NCI-H2029 (cell line): Measurements from ENCODE around the gene ILK.

Experiments used
- DNase-seq: peaks from one replicate; lab custom pipeline; 2025; lab: John Stamatoyannopoulos, UW

ILK gene

DNA sequence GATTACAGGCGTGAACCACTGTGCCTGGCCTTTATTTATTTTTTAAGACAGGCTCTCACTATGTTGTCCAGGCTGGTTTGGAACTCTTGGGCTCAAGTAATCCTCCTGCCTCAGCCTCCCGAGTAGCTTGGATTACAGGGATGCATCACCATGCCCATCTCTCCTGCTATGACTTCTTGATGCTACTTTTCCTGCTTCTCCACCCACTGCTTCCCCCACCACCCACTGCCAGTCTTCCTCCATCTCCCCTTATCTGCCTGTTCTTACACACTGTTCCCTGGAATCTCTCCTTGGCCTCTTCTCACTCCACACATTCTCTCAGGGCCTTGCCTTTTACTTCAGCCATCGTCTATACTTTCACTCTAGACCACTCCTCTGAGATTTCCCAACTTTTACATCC, 32.9 kb downstream of the ILK start:
- no peak for DNase-seq

DNA sequence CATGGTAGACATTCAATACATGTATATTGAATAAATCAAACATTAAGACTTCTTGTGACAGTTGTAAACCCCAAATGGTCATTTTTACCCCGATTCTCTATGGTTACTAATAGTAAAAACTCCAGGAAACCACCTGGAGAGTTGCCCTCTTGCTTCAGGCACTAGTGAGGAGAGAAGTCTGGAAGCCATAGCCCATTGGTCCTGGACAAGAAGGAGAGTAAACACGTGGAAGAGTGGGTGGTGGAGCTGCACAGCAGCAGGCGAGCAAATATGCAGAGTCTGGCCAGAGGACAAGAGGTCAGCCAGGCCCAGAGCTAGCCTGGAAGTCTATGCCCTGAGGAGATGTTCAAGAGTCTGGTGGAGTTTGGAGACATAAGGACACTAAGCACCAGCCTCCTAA, 34.3 kb downstream of the ILK start:
- DNase-seq, result no peak

DNA sequence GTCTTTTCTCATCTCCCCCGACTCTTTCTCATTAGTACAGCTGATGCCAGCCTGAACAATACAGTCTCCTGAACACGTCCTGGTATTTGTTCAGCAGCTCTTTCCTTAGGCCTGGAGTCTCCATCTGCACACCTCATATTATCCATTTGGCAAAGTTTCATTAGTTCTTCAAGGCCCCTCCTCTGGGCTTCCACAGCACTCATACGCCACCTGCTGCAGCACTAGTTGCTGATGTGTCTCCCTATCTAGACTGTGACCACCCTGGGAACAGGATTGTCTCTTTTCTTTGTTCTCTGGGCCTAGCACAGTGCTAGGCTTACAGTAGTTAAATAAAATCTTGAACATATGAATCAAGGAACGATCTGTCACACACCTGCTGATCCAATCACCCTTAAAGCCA, 34.9 kb downstream of the ILK start:
- peak; percentile 11 for DNase-seq

DNA sequence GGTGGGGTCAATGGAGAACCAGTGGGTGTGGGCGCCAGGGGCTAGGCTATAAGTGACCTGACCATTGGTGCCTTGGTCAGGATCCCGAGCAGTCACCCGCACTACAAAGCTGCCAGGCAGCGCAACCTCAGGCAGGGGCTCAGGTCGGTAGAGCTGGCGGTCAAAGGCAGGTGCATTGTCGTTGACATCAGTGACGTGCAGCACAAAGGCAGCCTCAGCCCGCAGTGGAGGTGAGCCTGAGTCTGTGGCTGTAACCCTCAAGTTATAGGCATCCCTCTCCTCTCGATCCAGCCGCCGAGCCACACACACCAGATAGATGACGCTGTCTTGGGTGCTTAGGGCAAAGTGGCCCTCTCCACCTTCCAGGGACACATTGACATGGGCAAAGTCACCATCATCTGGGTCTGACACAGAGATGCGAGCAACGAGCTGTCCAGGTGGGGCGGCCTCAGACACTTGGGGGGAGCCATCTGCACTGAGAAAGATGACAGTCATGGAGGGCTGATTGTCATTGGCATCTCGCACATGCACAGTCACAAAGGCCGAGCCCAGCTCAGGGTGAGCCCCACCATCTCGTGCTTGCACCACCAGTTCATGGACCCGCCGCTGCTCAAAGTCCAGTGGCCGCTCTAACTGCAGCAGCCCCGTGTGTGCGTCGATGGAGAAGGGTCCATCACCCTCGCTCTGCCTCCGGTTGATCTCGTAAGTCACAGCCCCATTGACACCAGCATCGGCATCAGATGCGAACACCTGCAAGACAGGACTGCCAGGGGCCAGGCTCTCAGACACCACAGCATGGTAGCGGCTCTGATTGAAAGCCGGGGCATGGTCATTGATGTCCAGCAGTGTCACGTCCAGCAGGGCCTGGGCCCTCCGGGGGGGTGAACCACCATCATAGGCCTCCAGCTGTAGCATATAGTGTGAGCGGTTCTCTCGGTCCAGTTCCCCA, 36.7 kb downstream of the ILK start:
- no peak for DNase-seq

DNA sequence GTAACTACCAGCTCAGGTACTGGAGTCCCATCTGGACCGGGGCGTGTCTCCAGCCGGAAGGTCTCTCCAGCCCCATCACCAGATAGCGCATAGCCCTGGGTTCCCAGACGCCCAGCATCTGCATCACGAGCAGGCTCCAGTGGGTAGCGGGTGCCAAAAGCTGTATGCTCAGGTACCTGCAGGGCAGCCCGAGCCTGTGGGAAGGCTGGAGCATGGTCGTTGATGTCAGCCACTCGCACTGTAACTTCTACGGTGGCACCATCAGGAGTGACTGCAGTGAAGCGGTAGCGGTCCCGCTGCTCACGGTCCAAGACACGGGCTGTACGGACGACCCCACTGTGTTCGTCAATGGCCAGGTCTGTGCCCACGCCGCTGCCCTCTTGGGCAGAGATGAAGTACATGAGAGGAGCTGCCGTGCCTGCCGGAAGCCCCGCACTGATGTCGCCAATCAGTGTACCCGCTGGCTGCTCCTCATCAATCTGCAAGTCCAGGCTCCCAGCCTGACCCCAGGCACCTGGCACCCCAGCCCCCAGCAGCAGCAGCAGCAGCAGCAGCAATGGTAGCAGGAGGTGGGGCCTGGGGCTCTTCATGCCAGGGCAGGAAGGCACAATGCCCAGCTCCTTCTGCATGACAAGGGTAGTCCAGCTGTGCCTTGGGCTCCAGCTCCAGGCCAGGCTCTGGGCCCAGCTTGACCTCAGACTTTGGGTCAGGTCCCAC, 37.6 kb downstream of the ILK start:
- DNase-seq, result no peak

DNA sequence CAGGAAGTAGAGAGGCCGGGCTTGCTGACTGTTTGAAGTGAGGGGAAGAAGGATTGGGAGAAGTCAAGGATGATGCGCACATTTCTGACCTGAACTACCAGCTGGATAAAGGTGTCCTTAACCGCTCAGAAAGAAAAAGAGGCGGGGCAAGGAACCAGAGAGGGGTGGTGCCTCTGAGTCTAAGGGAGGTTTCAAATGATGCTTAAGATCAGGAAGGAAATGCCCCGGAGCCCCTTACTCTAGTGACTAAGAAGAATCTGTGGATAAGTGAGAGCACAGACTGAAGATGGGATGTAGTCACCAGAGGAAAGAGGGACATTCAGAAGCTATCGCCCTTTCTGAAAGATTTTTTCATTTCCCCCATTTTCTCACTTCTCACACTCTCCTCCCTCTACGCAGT, 39.4 kb downstream of the ILK start:
- no peak for DNase-seq

DNA sequence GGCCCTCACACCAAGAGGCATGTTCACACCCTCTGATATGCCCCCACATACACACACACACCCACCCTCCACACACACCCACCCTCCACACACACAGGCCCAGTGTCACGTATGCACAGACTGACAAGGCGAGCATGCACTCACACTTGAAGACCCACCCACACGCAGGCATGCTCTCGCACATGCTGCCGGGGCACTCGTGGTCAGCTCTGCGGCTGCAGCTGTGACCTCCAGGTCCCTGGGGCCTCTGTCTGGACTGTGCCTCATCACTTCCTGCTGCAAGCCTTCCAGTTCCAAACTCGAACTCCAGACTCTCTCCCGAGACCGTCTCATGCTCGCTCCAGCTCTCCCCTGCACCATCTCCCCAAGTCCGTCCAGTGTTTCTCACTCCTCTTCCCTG, 42.5 kb downstream of the ILK start:
- DNase-seq, result no peak

DNA sequence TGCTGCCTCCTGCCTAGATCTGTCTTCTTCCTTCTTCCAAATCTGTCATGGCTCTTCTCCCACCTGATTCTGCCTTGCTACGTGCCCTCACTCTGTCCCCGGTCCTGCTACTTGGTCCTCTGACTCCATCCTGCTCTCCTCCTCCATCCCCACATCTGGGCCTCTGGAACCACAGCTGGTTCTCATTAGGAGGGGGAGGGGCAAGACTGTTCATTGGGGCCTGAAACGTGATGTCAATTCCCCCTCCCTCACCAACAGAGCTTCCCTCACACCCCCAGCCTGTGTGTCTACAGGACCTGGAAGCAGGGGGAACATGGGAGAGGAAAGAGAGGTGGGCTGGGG, 43.0 kb downstream of the ILK start:
- no peak for DNase-seq

DNA sequence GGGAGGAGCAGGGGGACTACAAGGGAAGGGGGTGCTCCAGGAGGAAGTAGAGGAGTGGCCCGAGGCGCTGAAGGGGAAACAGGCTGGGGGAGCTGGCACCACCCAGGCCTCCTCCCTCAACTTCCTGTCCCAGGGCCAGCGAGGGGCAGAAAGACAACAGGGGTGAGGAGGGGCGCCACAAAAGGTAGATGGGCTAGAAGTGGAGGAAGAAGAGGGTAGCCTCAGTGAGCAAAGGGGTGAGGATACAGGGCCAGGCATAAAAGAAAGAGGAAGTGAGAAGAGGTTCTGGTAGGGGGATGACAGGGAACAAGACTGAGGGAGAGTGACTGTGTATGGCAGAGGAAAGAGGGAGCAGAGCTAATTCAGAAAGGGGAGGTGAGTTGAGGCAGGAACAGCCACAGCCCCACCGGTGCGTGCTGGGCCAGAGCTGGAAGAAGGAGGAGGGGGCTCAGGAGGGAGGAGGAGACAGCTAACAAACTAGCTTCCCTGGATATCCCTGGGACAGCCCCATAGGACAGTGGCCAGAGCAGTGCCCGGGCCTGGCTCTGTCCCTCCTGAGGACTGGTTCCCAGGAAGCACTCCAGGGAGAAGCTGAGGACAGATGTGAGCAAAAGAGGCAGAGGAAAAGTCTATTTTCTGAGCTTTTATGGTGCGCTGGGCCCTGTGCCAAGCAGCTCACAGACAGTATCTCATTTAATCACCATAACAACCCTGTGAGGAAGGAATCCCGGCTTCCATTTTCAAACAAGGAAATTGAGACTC, 43.5 kb downstream of the ILK start:
- DNase-seq, result no peak

DNA sequence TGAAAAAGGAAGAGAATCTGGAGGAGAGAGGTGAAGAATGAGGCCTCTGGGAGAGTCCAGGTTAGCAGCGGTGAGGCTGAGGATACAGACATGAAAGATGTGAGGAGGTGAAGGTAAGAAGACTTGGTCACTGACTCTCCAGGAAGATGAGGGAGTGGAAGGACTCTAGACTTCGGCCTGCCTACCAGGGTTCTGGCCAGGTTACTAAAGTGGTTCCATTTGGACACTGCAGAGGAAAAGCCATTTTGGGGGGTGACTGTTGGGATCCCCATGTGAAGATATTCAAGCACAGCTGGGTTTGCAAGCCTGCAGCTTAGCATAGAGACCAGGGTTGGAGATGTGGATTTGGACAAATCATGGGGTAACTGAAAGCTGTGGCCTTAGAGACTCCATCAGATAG, 44.3 kb downstream of the ILK start:
- no peak for DNase-seq

DNA sequence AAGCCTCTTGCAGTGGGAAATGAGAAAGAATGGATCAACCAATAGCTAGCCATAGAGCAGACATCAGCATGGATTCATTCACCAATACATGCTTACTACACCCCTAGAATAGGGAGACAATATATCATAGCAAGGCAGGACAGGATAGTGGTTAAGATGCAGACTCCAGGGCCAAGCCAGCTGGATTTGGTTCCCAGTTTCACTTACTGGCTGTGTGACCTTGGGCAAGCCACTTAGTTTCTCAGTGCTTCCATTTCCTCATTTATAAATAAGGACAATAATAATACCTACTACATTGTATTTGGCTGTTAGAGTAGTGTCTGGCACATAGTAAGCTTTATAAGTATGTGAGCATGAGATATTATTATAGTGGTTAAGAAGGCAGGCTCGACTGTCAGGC, 44.9 kb downstream of the ILK start:
- no peak for DNase-seq

DNA sequence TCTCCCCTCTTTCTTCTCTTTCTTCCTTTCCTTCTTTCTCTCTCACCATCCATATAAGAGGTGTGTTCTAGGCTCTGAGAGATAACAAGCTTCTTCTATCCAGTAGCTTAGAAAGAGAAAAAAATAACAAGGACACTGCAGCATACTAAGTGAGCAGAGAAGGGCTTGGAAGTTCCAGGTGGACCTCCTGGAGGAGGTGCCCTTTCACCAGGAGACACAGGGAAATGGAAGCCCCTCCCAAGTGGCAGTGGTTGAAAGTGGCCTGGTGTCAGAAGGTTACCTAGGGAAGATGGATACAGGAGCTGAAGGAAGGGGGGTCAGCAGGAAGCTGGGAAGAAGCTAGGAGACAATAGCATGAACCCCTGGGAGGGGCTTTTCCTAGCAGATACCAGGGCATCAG, 46.5 kb downstream of the ILK start:
- no peak for DNase-seq

DNA sequence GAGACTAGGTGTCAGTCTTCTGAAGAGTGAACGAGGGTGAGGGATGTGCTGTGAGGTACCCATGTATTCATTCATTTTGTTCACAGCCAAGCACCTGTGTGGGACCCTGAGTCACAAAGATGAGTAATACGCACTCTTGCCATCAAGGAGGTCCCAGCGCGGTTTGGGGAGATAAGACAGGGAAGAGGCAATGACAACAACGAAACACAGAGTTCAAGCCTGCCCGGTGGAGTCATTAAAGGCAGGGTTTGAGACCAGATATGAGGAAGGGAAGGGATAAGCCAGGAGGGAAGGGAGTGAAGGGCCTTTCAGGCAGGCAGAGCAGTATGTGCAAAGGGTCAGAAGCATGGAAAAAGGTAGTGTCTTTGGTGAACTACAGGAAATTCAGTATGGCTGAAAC, 47.4 kb downstream of the ILK start:
- no peak for DNase-seq

DNA sequence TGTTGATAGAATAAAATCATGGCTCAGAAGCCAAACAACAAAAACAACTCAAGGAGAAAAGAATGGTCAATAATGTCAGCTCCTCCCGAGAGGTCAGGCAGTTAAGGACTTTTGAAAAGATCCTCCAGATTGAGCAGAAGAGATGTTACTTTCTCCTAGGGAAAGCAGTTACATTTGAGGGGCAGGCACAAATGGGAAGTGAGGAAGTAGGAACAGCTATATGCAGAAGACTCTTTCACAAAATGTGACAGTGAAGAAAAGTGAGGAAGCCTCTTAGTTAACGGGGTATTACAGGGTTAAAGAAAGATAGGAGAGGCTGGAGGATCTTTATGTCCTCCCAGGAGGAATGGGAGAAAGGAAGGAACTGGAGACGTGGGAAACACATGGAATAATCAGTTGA, 48.6 kb downstream of the ILK start:
- DNase-seq, result no peak

DNA sequence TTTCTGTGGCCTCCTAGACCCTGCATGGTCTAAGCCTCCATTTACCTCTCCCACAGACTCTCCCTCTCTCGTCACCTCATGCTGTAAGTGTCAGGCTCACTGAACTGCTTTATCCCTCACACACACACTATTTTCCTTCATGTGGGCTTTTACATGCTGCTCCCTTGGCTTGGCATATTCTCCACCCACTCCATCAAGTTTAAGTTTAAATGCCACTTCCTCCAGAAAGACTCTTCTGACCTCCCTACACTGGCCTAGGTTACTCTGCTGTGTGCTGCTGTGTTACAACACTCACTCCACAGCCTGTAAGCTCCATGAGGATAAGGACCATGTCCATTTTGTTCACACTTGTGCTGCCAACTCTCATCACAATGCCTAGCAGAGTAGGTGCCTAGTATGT, 49.5 kb downstream of the ILK start:
- DNase-seq, result no peak

DNA sequence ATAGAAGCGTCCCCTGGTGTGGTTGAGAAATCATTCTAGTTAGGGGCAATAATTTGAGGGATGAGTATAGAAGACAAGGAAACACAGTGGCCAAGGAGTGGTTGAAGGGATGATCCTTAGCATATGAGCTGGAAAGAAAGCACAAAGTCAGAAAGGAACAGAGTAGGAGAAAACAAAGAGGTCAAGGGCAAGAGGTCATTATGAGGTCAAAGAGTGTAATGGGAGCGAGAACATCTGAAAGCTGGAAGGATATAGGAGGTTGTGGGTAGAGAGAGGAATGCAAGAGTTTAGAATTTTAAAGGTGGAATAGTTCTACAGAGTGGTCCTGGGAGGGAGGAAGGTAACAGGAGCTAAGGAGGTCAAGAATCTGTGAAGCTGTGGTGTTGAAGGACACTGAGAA, 50.1 kb downstream of the ILK start:
- no peak for DNase-seq

DNA sequence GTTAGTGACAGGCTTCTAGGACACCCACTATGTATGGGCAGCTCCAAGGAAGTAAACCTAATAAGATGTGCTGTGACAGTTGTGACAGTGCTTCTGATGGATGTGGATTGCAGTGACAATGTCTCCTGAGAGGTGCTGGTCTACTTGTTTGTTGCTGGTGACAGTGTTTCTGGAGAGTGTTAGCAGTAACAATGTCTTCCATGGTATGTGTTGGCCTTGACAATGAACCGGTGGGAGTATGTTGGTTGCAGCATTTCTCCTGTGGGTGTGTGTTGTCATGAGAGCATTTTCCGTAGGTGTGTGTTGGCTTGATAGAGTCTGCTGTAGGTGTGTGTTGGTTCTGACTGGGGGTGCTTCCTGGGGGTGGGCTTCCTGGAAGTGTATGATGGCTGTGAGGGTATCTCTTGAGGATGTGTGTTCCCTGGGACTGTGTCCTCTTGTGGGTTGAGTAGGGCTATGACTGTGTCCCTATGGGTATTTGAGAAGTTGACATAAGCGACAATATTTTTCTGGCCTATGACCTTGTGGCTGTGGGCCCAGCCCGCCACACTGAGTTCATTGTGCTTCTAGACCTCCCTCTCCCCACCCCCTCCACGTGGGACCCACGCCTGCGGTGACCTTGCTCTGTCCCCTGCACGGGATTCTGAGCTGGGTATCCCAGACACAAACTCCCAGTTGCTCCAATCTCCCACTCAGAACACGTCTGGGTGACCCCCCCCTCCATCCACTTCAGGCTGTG, 50.9 kb downstream of the ILK start:
- no peak for DNase-seq

DNA sequence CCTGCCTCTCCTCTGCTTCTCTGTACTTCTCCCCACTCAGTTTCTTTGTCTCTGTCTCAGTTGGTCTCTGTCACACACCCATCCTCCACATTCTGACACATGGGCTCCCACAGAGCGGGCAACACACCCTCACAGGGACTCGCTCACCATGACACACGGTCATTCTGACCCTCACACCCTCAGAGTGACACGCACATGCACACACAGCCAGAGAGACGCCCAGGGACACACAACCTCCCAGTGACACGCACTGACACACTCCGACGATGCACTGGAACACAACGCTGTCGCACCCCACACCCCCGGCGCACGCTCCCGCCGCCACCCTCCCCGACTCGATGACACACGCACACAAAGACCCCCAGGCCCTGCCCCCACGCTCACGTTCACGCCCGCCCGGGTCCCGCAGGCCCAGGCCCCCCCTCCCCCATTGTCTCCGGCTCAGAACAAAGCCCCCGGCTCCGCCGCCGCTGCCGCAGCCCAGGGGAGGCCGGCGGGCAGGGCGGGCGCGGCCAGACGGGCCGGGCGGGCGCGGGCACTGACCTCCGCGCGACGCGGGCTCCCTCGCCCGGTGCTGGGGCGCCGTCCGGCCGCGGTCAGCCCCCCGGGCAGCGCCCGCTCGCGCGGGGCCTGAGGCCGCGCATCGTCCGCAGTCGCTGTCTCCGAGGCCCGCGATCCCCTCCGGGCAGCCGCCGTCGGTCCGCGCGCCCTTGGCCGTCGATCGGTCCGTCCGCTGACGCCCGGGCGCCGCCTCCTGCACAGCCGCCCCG, 51.6 kb downstream of the ILK start:
- DNase-seq, result no peak

DNA sequence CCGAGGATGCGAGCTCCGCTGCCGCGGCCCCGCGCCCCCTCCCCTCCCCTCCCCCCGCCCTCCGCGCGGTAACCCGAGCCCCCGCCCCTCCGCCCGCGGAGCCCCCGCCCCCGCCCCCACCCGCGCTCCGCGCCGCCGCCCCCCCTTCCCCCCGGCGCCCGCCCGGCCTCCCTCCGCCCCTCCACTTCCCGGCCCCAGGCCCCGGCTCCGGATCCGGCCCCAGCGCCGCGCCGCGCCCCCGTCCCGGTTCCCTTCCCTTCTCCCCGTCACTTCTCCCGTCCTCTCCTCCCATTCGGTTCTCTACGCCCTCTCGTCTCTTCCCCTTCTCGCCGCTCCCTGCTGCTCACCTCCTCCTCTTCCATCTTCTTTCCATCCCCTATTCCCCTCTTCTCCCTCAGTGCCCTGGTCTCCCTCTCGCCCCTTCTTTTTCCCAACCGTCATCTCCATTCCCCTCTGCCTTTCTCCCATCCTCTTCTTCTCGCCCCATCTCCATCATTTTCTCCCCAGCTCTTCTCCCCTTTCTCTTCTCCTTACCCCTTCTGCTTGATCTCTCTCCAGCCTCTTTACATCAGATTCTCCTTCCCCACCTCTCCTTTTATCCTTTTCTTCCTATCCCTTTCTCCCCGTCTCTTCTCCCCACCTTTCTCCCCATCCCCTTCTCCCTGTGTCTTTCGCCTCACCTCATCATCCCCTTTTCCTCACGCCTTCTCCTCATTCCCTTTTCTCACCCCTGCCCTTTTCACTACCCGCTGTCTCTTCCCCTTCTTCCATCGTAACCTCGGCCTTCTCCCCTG, 52.4 kb downstream of the ILK start, which contains the start of gene DCHS1:
TSS of gene DCHS1 (minus strand) at position 20 of the 794 bp plus-strand sequence. CDS start 14,196 bp downstream, outside the sequence.
- DNase-seq, result no peak

DNA sequence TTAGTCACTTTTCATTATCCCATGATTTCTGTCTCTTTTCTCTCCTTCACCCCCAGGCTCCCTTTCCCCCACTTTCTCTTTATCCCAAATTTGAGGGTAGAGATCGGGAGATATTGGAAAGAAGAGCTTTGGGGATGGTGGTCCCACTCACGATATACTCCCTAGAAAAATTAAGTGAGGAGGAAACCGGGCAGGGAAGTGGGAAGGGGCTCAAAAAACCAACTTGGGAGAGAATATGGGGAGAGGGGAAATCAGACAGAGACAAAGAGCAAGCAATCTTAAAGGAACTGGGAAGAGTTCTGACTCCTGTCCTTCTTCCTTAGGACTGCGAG, 53.0 kb downstream of the ILK start:
- no peak for DNase-seq

DNA sequence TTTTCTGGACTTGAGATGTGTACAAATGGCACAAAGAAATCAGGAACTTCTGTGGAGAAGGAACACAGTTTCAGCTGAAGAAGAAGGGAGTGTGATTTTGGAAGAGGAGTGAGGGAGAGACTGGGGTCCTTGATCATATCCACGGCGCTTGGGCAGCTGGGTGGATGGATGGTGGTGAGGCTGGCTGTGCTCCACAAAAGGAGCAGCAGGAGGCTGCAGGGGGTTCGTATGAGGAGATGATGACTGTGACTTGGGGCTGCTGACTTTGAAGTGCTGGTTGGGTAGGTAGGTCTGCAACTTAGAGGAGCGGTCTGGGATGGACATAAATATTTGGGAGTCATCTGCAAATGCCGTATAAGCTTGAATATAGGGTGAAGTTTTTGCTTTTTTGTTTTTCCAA, 53.4 kb downstream of the ILK start:
- DNase-seq, result no peak
